GM12878 (cell line): ENCODE measurements around the gene PLG. TPM values are rescaled to one million over a fixed set of nuclear protein-coding genes. Genes with fewer than 3 reads are reported as not detected.

ENCODE experiments used
- ATAC-seq: fragments of 200-7000 bp; cut with Tn5 transposase; 3 replicates; pipeline ENCODE4 v1.9.1; 2020; ENCODE audit warnings: mild to moderate bottlenecking, moderate library complexity
- BruUV-seq: library from RNA; stranded (reverse); fragments of 400-500 nt; replicated peaks from 2 replicates; lab custom pipeline; 2021; lab: Mats Ljungman, UMichigan
- CTCF ChIA-PET: fragments of 300-600 bp; sonication (Branson Sonifier 250); formaldehyde crosslinking; extraction: SDS; loops from one replicate; lab custom pipeline; 2021; ENCODE audit warnings: inconsistent platforms; lab: Yijun Ruan, JAX
- POLR2A ChIA-PET: fragments of 350-600 bp; formaldehyde crosslinking; extraction: SDS; loops from one replicate; lab custom pipeline; 2021; ENCODE audit warnings: inconsistent platforms; lab: Charles Lee
- RAD21 ChIA-PET: fragments of 300-600 bp; sonication (Branson Sonifier 250); formaldehyde crosslinking; loops from one replicate; lab custom pipeline; 2023; ENCODE audit warnings: antibody characterized with exemption; ENCODE audit not compliant: unreplicated experiment; lab: Charles Lee
- SMC1A ChIA-PET: fragments of 300-600 bp; sonication (Branson Sonifier 250); formaldehyde crosslinking; loops from one replicate; lab custom pipeline; 2023; ENCODE audit not compliant: unreplicated experiment, uncharacterized antibody; lab: Charles Lee
- DNase-seq: peaks from one replicate; pipeline ENCODE4 v3.0.0-alpha.2; 2011; ENCODE audit warnings: low read depth, low spot score
- FAIRE-seq: peaks from 3 replicates; lab custom pipeline; 2011; peaks lifted over from hg19 to GRCh38; lab: Jason Lieb, UNC
- H2AFZ ChIP-seq: 2 replicates; pipeline ENCODE4 v1.6.0; 2011; ENCODE audit warnings: low read depth, low read length, control low read depth; ENCODE audit not compliant: control insufficient read depth
- H3K27ac ChIP-seq: 2 replicates; pipeline ENCODE4 v1.5.1; 2011; ENCODE audit warnings: control low read depth; ENCODE audit not compliant: control insufficient read depth, insufficient read depth
- H3K27me3 ChIP-seq, 2 experiments: replicated peaks in 1 of 2; 2 replicates each; pipeline versions ENCODE4 v1.6.0 to v1.6.1; 2011; ENCODE audit warnings: low read length in 1 of 2; ENCODE audit not compliant: control insufficient read depth in 2 of 2, insufficient read depth in 2 of 2
- H3K36me3 ChIP-seq, 2 experiments: 2 replicates each; pipeline ENCODE4 v1.5.1; 2011; ENCODE audit warnings: low read length in 1 of 2; ENCODE audit not compliant: control insufficient read depth in 2 of 2, insufficient read depth in 2 of 2
- H3K4me1 ChIP-seq: 2 replicates; pipeline ENCODE4 v1.6.1; 2011; ENCODE audit warnings: mild to moderate bottlenecking, low read length, moderate library complexity, mixed read lengths; ENCODE audit not compliant: control insufficient read depth, insufficient read depth
- H3K4me2 ChIP-seq: 2 replicates; pipeline ENCODE4 v1.6.0; 2011; ENCODE audit warnings: control low read depth; ENCODE audit not compliant: control insufficient read depth, insufficient read depth
- H3K4me3 ChIP-seq: fragments of 200-600 bp; sonication (generic); 2 replicates; pipeline ENCODE4 v1.5.1; 2016
- H3K79me2 ChIP-seq: 2 replicates; pipeline ENCODE4 v1.6.0; 2011; ENCODE audit warnings: low read length; ENCODE audit not compliant: control insufficient read depth, insufficient read depth
- H3K9ac ChIP-seq: 2 replicates; pipeline ENCODE4 v1.8.0; 2011; ENCODE audit warnings: low read length, control low read depth, mixed read lengths; ENCODE audit not compliant: control insufficient read depth, insufficient read depth
- H3K9me3 ChIP-seq: replicated peaks from 3 replicates; pipeline ENCODE4 v1.5.1; 2011; ENCODE audit warnings: mild to moderate bottlenecking, low read length; ENCODE audit not compliant: control insufficient read depth, insufficient read depth
- H4K20me1 ChIP-seq: 2 replicates; pipeline ENCODE4 v1.6.0; 2011; ENCODE audit not compliant: control insufficient read depth, insufficient read depth
- ESRRA ChIP-seq: IDR thresholded peaks from 2 replicates; pipeline ENCODE4 v1.6.1; 2012; ENCODE audit warnings: mild to moderate bottlenecking, low read length, improper control_type of control experiment
- FOS ChIP-seq: IDR thresholded peaks from 3 replicates; pipeline ENCODE4 v1.6.1; 2011; ENCODE audit warnings: borderline replicate concordance; ENCODE audit not compliant: insufficient read length; ENCODE audit errors: extremely low read depth
- HDAC2 ChIP-seq: fragments of 200-600 bp; sonication (generic); IDR thresholded peaks from 2 replicates; pipeline ENCODE4 v1.6.1; 2017
- IRF4 ChIP-seq: IDR thresholded peaks from 2 replicates; pipeline ENCODE4 v1.6.1; 2011; ENCODE audit warnings: low read depth, low read length
- MEF2B ChIP-seq: fragments of 450-650 bp; IDR thresholded peaks from 2 replicates; pipeline ENCODE4 v1.6.1; 2018; ENCODE audit warnings: mild to moderate bottlenecking, moderate library complexity; ENCODE audit not compliant: partially characterized antibody, poor library complexity, severe bottlenecking
- PAX5 ChIP-seq: IDR thresholded peaks from 2 replicates; pipeline ENCODE4 v1.6.1; 2011; ENCODE audit warnings: low read depth, low read length, borderline replicate concordance
- STAT1 ChIP-seq: fragments of 450-650 bp; conservative IDR thresholded peaks from 2 replicates; pipeline ENCODE4 v1.6.1; 2014; ENCODE audit warnings: antibody characterized with exemption, mild to moderate bottlenecking
- TCF7 ChIP-seq: IDR thresholded peaks from 2 replicates; pipeline ENCODE4 v1.6.1; 2014; ENCODE audit warnings: antibody characterized with exemption, borderline replicate concordance
- WGBS: methylation state at CpG from one replicate; pipeline ENCODE4 v1.1.6; 2016; ENCODE audit warnings: low lambda C conversion rate; ENCODE audit not compliant: insufficient replicate concordance, insufficient coverage; ENCODE audit errors: missing lambda C conversion rate; 5-methylcytosine and 5-hydroxymethylcytosine counted together
- in situ Hi-C: fragments of 300-500 bp; cut with MboI; formaldehyde crosslinking; loops from 9 replicates; pipeline ENCODE4 v1.14.3; 2018; ENCODE audit warnings: mixed read lengths
- intact Hi-C: fragments of 100-400 bp; cut with micrococcal nuclease; formaldehyde crosslinking; loops from one replicate; pipeline ENCODE4 v1.14.2; 2022; ENCODE audit not compliant: unreplicated experiment
- polyA plus RNA-seq, 11 experiments: library from polyadenylated mRNA; depleted of rRNA in 4 of 11; unstranded in 6 of 11; stranded (reverse) in 5 of 11; fragments of >200 nt; fragmentation: Nextera tagmentation in 4 of 11; fragmentation: Illumina TruSeq in 1 of 11; extraction: Ambion mirVana in 4 of 11; extraction: Trizol in 1 of 11; gene quantifications; 1 replicate in 1 of 11; 2 replicates in 10 of 11; pipeline versions ENCODE4 v1.2.1 to v1.2.3, GENCODE V29; 2011 to 2016; ENCODE audit warnings: inconsistent platforms in 2 of 11, missing spikeins in 2 of 11, low read depth in 1 of 11
- total RNA-seq, 4 experiments: library from RNA; depleted of rRNA in 3 of 4; stranded (reverse); fragments of >200 nt in 3 of 4; fragmentation: Illumina TruSeq in 1 of 4; extraction: Trizol in 1 of 4; gene quantifications; 2 replicates each; pipeline versions ENCODE4 v1.2.1 to v1.2.3, GENCODE V29; 2013 to 2021
- TF ChIP-seq, protein P1 (sequence below): fragments of 450-650 bp; IDR thresholded peaks from 2 replicates; pipeline ENCODE4 v1.6.1; 2016; ENCODE audit warnings: mild to moderate bottlenecking, moderate library complexity, borderline replicate concordance
- TF ChIP-seq, protein P2 (sequence below): fragments of 150-350 bp; IDR thresholded peaks from 2 replicates; pipeline ENCODE4 v1.6.1; 2014; ENCODE audit warnings: mild to moderate bottlenecking, low read depth, low read length
- TF ChIP-seq, protein P3 (sequence below): IDR thresholded peaks from 2 replicates; pipeline ENCODE4 v1.6.1; 2011; ENCODE audit warnings: low read depth, mild to moderate bottlenecking, low read length, moderate library complexity, borderline replicate concordance; ENCODE audit errors: extremely low read depth
- TF ChIP-seq, protein P4 (sequence below): fragments of 450-650 bp; IDR thresholded peaks from 2 replicates; pipeline ENCODE4 v1.6.1; 2014; ENCODE audit warnings: mild to moderate bottlenecking
- TF ChIP-seq, protein P5 (sequence below): fragments of 450-650 bp; IDR thresholded peaks from 2 replicates; pipeline ENCODE4 v1.6.1; 2017; ENCODE audit warnings: mild to moderate bottlenecking, moderate library complexity

PLG gene
- total and polyA plus RNA-seq, 10 of the 15 experiments (the other 5 are each of a cell fraction or from before 2014, with no cell fraction given) = 0.06 to 3.0 (median 0.97) TPM; not detected in 1

DNA sequence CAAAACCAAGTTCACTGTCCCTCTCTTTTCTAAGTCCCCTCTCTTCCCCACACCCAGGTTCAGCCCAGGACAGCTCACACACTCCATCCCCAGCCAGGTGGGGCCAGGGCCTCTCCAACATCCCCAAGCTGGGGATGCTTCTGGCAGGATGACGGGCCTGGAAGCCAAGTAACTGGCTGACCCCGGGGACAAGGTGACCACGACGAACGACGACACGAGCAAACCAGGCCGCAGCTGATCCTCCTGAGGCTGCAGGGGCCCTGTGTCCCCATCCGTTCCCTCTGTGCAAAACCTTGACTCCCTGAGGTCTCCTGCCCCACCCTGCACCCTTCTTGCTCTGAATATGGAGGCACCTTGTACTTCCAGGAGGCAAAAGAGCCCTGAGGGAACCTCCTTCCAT, 11.6 kb upstream of the PLG start:
- no peaks in the 10 kb centered on the region for H3K36me3 ChIP-seq
- SMC1A ChIA-PET = no interaction called here
- DNase-seq (no peak), ATAC-seq (no peak), FAIRE-seq (no peak)
- H3K4me2 ChIP-seq = no peak overlapping the region
- CTCF ChIA-PET = no interaction called here
- WGBS = 53% methylated on average over 9 of the region's 9 CpGs
- H4K20me1 ChIP-seq = no peaks in the 10 kb centered on the region
- BruUV-seq = no TSS peak
- no peaks in the 10 kb centered on the region for H3K79me2 ChIP-seq
- no peak overlapping the region for H3K27ac ChIP-seq
- H3K4me1 ChIP-seq = no peaks in the 10 kb centered on the region
- no peak overlapping the region for H3K9ac ChIP-seq
- H3K9me3 ChIP-seq = no peaks in the 10 kb centered on the region
- intact Hi-C loops (no loop called here), in situ Hi-C loops (no loop called here)
- POLR2A ChIA-PET = no interaction called here
- H3K4me3 ChIP-seq = no peak overlapping the region
- TF ChIP-seq HDAC2 = no peak
- TF ChIP-seq, protein P1, sequence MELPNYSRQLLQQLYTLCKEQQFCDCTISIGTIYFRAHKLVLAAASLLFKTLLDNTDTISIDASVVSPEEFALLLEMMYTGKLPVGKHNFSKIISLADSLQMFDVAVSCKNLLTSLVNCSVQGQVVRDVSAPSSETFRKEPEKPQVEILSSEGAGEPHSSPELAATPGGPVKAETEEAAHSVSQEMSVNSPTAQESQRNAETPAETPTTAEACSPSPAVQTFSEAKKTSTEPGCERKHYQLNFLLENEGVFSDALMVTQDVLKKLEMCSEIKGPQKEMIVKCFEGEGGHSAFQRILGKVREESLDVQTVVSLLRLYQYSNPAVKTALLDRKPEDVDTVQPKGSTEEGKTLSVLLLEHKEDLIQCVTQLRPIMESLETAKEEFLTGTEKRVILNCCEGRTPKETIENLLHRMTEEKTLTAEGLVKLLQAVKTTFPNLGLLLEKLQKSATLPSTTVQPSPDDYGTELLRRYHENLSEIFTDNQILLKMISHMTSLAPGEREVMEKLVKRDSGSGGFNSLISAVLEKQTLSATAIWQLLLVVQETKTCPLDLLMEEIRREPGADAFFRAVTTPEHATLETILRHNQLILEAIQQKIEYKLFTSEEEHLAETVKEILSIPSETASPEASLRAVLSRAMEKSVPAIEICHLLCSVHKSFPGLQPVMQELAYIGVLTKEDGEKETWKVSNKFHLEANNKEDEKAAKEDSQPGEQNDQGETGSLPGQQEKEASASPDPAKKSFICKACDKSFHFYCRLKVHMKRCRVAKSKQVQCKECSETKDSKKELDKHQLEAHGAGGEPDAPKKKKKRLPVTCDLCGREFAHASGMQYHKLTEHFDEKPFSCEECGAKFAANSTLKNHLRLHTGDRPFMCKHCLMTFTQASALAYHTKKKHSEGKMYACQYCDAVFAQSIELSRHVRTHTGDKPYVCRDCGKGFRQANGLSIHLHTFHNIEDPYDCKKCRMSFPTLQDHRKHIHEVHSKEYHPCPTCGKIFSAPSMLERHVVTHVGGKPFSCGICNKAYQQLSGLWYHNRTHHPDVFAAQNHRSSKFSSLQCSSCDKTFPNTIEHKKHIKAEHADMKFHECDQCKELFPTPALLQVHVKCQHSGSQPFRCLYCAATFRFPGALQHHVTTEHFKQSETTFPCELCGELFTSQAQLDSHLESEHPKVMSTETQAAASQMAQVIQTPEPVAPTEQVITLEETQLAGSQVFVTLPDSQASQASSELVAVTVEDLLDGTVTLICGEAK = no peak
- no peak for TF ChIP-seq ESRRA
- TF ChIP-seq, protein P2, sequence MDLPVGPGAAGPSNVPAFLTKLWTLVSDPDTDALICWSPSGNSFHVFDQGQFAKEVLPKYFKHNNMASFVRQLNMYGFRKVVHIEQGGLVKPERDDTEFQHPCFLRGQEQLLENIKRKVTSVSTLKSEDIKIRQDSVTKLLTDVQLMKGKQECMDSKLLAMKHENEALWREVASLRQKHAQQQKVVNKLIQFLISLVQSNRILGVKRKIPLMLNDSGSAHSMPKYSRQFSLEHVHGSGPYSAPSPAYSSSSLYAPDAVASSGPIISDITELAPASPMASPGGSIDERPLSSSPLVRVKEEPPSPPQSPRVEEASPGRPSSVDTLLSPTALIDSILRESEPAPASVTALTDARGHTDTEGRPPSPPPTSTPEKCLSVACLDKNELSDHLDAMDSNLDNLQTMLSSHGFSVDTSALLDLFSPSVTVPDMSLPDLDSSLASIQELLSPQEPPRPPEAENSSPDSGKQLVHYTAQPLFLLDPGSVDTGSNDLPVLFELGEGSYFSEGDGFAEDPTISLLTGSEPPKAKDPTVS = no peak
- TF ChIP-seq, protein P3, sequence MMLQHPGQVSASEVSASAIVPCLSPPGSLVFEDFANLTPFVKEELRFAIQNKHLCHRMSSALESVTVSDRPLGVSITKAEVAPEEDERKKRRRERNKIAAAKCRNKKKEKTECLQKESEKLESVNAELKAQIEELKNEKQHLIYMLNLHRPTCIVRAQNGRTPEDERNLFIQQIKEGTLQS = no peak
- no peak for TF ChIP-seq PAX5
- TF ChIP-seq STAT1 = no peak
- TF ChIP-seq TCF7 = no peak
- no peak for TF ChIP-seq FOS
- TF ChIP-seq, protein P4, sequence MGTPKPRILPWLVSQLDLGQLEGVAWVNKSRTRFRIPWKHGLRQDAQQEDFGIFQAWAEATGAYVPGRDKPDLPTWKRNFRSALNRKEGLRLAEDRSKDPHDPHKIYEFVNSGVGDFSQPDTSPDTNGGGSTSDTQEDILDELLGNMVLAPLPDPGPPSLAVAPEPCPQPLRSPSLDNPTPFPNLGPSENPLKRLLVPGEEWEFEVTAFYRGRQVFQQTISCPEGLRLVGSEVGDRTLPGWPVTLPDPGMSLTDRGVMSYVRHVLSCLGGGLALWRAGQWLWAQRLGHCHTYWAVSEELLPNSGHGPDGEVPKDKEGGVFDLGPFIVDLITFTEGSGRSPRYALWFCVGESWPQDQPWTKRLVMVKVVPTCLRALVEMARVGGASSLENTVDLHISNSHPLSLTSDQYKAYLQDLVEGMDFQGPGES = no peak
- no peak for TF ChIP-seq MEF2B
- TF ChIP-seq, protein P5, sequence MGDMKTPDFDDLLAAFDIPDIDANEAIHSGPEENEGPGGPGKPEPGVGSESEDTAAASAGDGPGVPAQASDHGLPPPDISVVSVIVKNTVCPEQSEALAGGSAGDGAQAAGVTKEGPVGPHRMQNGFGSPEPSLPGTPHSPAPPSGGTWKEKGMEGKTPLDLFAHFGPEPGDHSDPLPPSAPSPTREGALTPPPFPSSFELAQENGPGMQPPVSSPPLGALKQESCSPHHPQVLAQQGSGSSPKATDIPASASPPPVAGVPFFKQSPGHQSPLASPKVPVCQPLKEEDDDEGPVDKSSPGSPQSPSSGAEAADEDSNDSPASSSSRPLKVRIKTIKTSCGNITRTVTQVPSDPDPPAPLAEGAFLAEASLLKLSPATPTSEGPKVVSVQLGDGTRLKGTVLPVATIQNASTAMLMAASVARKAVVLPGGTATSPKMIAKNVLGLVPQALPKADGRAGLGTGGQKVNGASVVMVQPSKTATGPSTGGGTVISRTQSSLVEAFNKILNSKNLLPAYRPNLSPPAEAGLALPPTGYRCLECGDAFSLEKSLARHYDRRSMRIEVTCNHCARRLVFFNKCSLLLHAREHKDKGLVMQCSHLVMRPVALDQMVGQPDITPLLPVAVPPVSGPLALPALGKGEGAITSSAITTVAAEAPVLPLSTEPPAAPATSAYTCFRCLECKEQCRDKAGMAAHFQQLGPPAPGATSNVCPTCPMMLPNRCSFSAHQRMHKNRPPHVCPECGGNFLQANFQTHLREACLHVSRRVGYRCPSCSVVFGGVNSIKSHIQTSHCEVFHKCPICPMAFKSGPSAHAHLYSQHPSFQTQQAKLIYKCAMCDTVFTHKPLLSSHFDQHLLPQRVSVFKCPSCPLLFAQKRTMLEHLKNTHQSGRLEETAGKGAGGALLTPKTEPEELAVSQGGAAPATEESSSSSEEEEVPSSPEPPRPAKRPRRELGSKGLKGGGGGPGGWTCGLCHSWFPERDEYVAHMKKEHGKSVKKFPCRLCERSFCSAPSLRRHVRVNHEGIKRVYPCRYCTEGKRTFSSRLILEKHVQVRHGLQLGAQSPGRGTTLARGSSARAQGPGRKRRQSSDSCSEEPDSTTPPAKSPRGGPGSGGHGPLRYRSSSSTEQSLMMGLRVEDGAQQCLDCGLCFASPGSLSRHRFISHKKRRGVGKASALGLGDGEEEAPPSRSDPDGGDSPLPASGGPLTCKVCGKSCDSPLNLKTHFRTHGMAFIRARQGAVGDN = no peak
- no peak for TF ChIP-seq IRF4
- no peaks in the 10 kb centered on the region for H3K27me3 ChIP-seq
- RAD21 ChIA-PET = no interaction called here
- H2AFZ ChIP-seq = no peak overlapping the region
